ENCODE measurements around the gene MC1R. TPM values are rescaled to one million over a fixed set of nuclear protein-coding genes. Genes with fewer than 3 reads are reported as not detected.

Gene MC1R
- total RNA-seq, 1 donor from 2014 or later = 6.9 TPM

DNA sequence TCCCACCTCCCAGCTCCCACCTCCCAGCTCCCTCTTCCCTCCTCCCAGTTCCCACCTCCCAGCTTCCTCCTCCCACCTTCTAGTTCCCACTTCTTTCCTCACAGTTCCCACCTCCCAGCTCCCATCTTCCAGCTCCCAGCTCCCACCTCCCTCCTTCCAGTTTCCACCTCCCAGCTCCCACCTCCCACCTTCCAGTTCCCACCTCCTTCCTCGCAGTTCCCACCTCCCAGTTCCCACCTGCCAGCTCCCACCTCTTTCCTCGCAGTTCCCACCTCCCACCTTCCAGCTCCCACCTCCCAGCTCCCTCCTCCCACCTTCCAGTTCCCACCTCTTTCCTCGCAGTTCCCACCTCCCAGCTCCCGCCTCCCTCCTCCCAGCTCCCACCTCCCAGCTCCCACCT lies 10.4 kb upstream of the MC1R start:
- Mint-ChIP-seq H3K36me3 (ENCODE audit: unreplicated experiment) (peaks cover 33% of the 10 kb centered on the region), H3K4me1 (ENCODE audit: unreplicated experiment) (peaks cover 3% of the 10 kb centered on the region), H3K4me3 (ENCODE audit: unreplicated experiment) (no peak overlapping the region), H3K27me3 (ENCODE audit: unreplicated experiment) (no peaks in the 10 kb centered on the region), H3K9me3 (ENCODE audit: unreplicated experiment) (no peaks in the 10 kb centered on the region), H3K27ac (ENCODE audit: unreplicated experiment) (no peak overlapping the region)
- TF ChIP-seq CTCF (IDR thresholded peaks at IDR 0.05) = no peak
- DNase-seq (ENCODE audit: extremely low spot score, unreplicated experiment) = no peak

DNA sequence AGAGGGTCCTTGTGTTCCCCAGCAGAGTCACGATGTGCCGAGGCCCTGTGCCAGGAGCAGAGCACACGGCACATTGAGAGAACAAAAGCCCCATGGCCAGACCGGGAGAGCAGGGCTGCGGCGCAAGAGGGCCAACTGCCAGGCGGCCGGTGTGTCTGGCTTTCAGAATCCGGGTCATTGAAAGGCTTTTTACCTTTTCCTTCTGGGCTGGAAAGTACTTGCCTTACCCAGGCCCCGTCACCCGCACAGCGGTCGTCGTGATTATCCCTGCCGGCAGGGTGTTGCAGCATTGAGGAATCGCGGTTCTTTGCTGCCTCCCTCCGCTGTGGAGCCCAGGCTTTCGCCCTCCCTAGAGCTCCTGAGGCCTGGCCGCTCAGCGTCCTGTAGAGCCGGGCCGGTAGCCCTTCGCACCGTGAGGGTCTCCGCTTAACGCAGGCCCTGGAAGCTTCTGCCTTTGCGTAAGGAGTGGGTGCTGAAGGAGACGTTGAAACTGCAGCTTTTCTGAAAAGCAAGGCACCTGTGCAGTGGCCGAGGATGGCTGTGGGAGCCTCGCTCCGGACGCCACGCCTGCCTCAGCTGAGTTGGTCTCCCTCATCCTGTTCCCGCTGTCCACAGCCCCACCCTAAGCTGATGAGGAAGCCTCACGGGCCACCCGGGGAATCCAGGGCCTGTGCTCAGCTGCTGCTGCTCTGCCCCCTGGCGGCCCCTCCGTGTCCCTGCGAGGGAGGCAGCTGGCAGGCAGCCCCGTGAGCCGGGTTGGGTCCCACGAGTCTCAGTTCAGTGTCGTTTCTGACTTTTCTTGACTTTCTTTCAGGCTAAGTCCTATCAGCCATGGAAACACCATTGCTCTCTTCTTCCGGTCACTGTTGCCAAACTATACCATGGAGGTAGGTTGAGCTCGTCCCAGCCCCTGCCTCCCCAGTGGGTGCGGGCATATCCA lies 8.6 kb upstream of the MC1R start:
- peak; percentile 86 for TF ChIP-seq CTCF (IDR thresholded peaks at IDR 0.05)
- Mint-ChIP-seq H3K27me3 (ENCODE audit: unreplicated experiment) (no peaks in the 10 kb centered on the region), H3K27ac (ENCODE audit: unreplicated experiment) (peak overlapping the region; percentile 41), H3K9me3 (ENCODE audit: unreplicated experiment) (no peaks in the 10 kb centered on the region), H3K4me3 (ENCODE audit: unreplicated experiment) (no peak overlapping the region), H3K36me3 (ENCODE audit: unreplicated experiment) (peaks cover 30% of the 10 kb centered on the region), H3K4me1 (ENCODE audit: unreplicated experiment) (peaks cover 3% of the 10 kb centered on the region)
- peak; percentile 92 for DNase-seq (ENCODE audit: extremely low spot score, unreplicated experiment)

- DNase-seq (ENCODE audit: extremely low spot score, unreplicated experiment) = no peak
- Mint-ChIP-seq H3K4me1 (ENCODE audit: unreplicated experiment) (peaks cover 3% of the 10 kb centered on the region), H3K27ac (ENCODE audit: unreplicated experiment) (peak overlapping the region; percentile 41), H3K9me3 (ENCODE audit: unreplicated experiment) (no peaks in the 10 kb centered on the region), H3K27me3 (ENCODE audit: unreplicated experiment) (no peaks in the 10 kb centered on the region), H3K4me3 (ENCODE audit: unreplicated experiment) (no peak overlapping the region), H3K36me3 (ENCODE audit: unreplicated experiment) (peaks cover 23% of the 10 kb centered on the region)
- TF ChIP-seq CTCF (IDR thresholded peaks at IDR 0.05) = no peak
Observed at GRCh38 chr16:89910717-89911354, 7.8 kb upstream of the MC1R start.

DNA sequence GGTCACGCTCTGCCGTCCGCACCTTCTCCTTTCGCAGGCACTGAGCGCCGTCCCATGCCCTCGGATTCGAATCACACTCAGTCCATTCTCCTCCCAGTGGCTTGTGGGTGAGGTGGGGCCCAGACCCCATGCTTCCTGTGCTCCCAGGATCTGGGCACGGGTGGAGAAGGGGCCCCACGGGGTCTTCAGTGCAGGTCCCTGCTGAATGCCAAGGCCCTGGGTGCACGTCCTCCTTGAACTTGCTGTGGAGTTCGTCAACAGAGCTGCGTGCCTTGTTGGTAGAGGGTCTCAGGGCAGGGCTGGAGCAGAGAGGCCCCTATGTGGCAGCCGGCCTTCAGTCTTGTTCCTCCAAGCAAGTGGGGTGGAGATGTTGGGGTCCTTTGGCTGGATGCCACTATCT lies 7.3 kb upstream of the MC1R start:
- Mint-ChIP-seq H3K36me3 (ENCODE audit: unreplicated experiment) (peaks cover 17% of the 10 kb centered on the region), H3K27ac (ENCODE audit: unreplicated experiment) (no peak overlapping the region), H3K27me3 (ENCODE audit: unreplicated experiment) (no peaks in the 10 kb centered on the region), H3K4me1 (ENCODE audit: unreplicated experiment) (peaks cover 3% of the 10 kb centered on the region), H3K4me3 (ENCODE audit: unreplicated experiment) (no peak overlapping the region), H3K9me3 (ENCODE audit: unreplicated experiment) (no peaks in the 10 kb centered on the region)
- TF ChIP-seq CTCF (IDR thresholded peaks at IDR 0.05) = no peak
- no peak for DNase-seq (ENCODE audit: extremely low spot score, unreplicated experiment)

GRCh38 chr16:89912143-89912542 lies 6.5 kb upstream of the MC1R start:
- Mint-ChIP-seq H3K4me1 (ENCODE audit: unreplicated experiment) (peaks cover 4% of the 10 kb centered on the region), H3K9me3 (ENCODE audit: unreplicated experiment) (no peaks in the 10 kb centered on the region), H3K36me3 (ENCODE audit: unreplicated experiment) (peaks cover 11% of the 10 kb centered on the region), H3K4me3 (ENCODE audit: unreplicated experiment) (no peak overlapping the region), H3K27me3 (ENCODE audit: unreplicated experiment) (no peaks in the 10 kb centered on the region), H3K27ac (ENCODE audit: unreplicated experiment) (no peak overlapping the region)
- TF ChIP-seq CTCF (IDR thresholded peaks at IDR 0.05) = no peak
- no peak for DNase-seq (ENCODE audit: extremely low spot score, unreplicated experiment)
